SU-DHL-6 (cell line): ENCODE measurements around the gene POLR1A.

Source experiments
- CTCF ChIP-seq: fragments of 200-600 bp; sonication (generic); IDR thresholded peaks from one replicate; pipeline ENCODE4 v1.5.1; 2017; ENCODE audit warnings: antibody characterized with exemption, mild to moderate bottlenecking, low read length, moderate library complexity; ENCODE audit not compliant: insufficient read depth, poor library complexity, severe bottlenecking
- EZH2phosphoT487 ChIP-seq: fragments of 200-600 bp; sonication (generic), shearing (Covaris generic); conservative IDR thresholded peaks from 2 replicates; pipeline ENCODE4 v1.6.1; 2018; ENCODE audit warnings: mild to moderate bottlenecking, antibody characterized with exemption, low read length, moderate library complexity, mixed read lengths

- TF ChIP-seq EZH2phosphoT487 (no peak), CTCF (no peak)
Measured at GRCh38 chr2:86001326-86001725, 104.4 kb downstream of the POLR1A start.
